SU-DHL-6 (cell line): Measurements from ENCODE around the gene ADCYAP1R1.

Experiments used
- CTCF ChIP-seq: fragments of 200-600 bp; sonication (generic); IDR thresholded peaks from one replicate; pipeline ENCODE4 v1.5.1; 2017; ENCODE audit warnings: antibody characterized with exemption, mild to moderate bottlenecking, low read length, moderate library complexity; ENCODE audit not compliant: insufficient read depth, poor library complexity, severe bottlenecking
- EZH2phosphoT487 ChIP-seq: fragments of 200-600 bp; sonication (generic), shearing (Covaris generic); conservative IDR thresholded peaks from 2 replicates; pipeline ENCODE4 v1.6.1; 2018; ENCODE audit warnings: mild to moderate bottlenecking, antibody characterized with exemption, low read length, moderate library complexity, mixed read lengths

DNA sequence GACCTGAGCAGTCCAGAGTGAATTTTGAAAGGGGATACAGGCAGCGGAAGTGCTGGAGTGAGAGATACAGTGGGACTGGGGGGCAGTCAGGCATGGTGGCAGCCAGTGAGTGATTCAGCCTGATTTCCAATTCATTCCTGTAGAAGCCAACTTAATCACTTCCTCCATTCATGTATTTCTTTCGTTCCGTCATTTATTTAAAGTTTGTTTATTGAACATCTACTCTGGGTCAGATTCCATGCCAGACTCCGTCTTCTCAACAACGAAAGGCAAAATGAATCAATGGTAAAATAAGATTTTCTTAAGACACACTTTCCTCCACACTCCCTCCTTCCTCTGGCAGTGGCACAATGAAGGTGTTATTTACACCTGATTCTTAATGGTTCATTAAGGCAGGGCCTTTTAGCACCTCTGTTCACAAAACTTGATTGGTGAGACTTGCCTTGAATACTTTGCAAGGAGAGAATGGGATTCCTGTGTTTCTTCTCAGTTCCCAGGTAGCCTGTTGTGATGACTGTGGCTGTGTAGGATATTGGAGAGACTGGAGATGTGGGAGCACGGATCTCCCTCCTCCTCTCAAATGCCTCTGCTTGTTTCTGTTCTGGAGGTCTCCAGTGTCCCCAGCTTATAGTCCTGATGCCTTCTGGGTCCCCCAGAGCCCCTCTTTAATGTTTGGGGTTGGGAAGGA lies 27.9 kb downstream of the ADCYAP1R1 start:
- TF ChIP-seq CTCF: no peak
- TF ChIP-seq EZH2phosphoT487: no peak
